Activated T-cell treated with anti-CD3 and anti-CD28 coated beads, Interleukin-2, amount 50 U/mL, for 4 hours (primary cell): ENCODE data around the gene DEPDC4. TPM values are rescaled to one million over a fixed set of nuclear protein-coding genes. Genes with fewer than 3 reads are reported as not detected.

Experiments used
- ATAC-seq, 2 donors: fragments of 200-7000 bp; cut with Tn5 transposase; one replicate each; pipeline ENCODE4 v1.10.0; 2021
- DNase-seq: peaks from one replicate; pipeline ENCODE4 v3.0.0-alpha.2; 2020
- H3K27me3 Mint-ChIP-seq: one replicate; pipeline ENCODE4 v1.8.0; 2021; ENCODE audit warnings: low read depth, mixed read lengths
- H3K36me3 Mint-ChIP-seq: one replicate; pipeline ENCODE4 v1.8.0; 2022; ENCODE audit warnings: mixed read lengths; ENCODE audit not compliant: insufficient read depth
- H3K4me1 Mint-ChIP-seq: one replicate; pipeline ENCODE4 v1.8.0; 2021; ENCODE audit warnings: low read depth, mixed read lengths
- H3K4me3 Mint-ChIP-seq: one replicate; pipeline ENCODE4 v1.8.0; 2021; ENCODE audit warnings: mild to moderate bottlenecking, moderate library complexity, mixed read lengths
- H3K9me3 Mint-ChIP-seq: one replicate; pipeline ENCODE4 v1.8.0; 2021; ENCODE audit warnings: mixed read lengths
- total RNA-seq, 3 donors: library from RNA; stranded (reverse); gene quantifications; one replicate each; pipeline ENCODE4 v1.2.1, GENCODE V29; 2021

Gene DEPDC4
- total RNA-seq, 3 donors from 2014 or later: 0.51 to 1.2 (median 0.53) TPM

- Mint-ChIP-seq H3K27me3 (no peaks in the 10 kb centered on the region), H3K36me3 (peaks cover 38% of the 10 kb centered on the region), H3K9me3 (no peaks in the 10 kb centered on the region), H3K4me1 (no peaks in the 10 kb centered on the region), H3K4me3 (no peak overlapping the region)
- DNase-seq: no peak
- no peak for ATAC-seq
Observed at GRCh38 chr12:100215209-100215608, 51.7 kb downstream of the DEPDC4 start.

DNA sequence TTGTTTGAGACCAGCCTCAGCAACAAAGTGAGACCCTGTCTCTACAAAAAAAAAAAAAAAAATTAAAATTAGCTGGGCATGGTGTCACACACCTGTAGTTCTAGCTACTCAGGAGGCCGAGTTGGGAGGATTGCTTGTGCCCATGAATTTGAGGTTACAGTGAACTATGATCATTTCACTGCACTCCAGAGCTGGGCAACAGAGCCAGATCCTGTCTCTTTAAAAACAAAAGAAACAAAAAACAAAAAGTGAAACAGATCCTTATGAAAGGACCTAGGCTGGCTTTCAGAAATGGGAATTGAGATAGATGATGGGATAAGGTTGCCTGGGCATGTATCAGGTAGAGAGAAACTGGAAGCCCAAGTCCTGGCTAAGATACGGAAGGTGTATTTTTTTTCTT, 52.4 kb downstream of the DEPDC4 start:
- Mint-ChIP-seq H3K4me3 (no peak overlapping the region), H3K4me1 (no peaks in the 10 kb centered on the region), H3K9me3 (no peaks in the 10 kb centered on the region), H3K27me3 (no peaks in the 10 kb centered on the region), H3K36me3 (peaks cover 39% of the 10 kb centered on the region)
- DNase-seq (no peak), ATAC-seq (no peak)

GRCh38 chr12:100213016-100213891, 53.6 kb downstream of the DEPDC4 start:
- Mint-ChIP-seq H3K4me1 (no peaks in the 10 kb centered on the region), H3K9me3 (no peaks in the 10 kb centered on the region), H3K36me3 (peaks cover 38% of the 10 kb centered on the region), H3K4me3 (no peak overlapping the region), H3K27me3 (no peaks in the 10 kb centered on the region)
- DNase-seq (no peak), ATAC-seq (no peak)

- Mint-ChIP-seq H3K36me3 (peaks cover 39% of the 10 kb centered on the region), H3K4me1 (no peaks in the 10 kb centered on the region), H3K4me3 (no peak overlapping the region), H3K27me3 (no peaks in the 10 kb centered on the region), H3K9me3 (no peaks in the 10 kb centered on the region)
- DNase-seq (no peak), ATAC-seq (no peak)
Observed at GRCh38 chr12:100211698-100212097, 55.2 kb downstream of the DEPDC4 start.

GRCh38 chr12:100208834-100209233, 58.0 kb downstream of the DEPDC4 start:
- no peak for DNase-seq
- H3K9me3 Mint-ChIP-seq: no peaks in the 10 kb centered on the region
- H3K27me3 Mint-ChIP-seq: no peaks in the 10 kb centered on the region
- no peak for ATAC-seq
- peaks cover 25% of the 10 kb centered on the region for H3K36me3 Mint-ChIP-seq
- H3K4me1 Mint-ChIP-seq: peaks cover 3% of the 10 kb centered on the region
- H3K4me3 Mint-ChIP-seq: no peak overlapping the region

DNA sequence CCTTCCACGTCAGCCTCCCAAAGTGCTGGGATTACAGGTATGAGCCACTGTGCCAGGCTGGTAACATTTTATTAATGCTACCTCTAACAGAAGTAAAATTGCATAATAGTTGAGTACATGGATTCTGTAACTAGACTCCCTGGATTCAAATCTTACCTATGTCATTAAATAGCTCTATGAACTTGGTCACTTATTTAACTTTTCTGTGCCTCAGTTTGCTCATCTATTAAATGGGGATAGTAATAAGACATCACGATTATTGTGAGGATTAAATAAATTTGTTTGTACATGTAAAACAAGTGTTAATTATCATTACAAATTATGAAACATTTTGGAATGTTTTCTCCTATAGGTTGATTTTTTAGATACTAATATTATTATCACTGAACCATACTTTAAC, 59.6 kb downstream of the DEPDC4 start:
- Mint-ChIP-seq H3K4me3 (no peak overlapping the region), H3K36me3 (peaks cover 21% of the 10 kb centered on the region), H3K9me3 (no peaks in the 10 kb centered on the region), H3K27me3 (no peaks in the 10 kb centered on the region), H3K4me1 (peaks cover 13% of the 10 kb centered on the region)
- no peak for ATAC-seq
- DNase-seq: no peak

- peak overlapping the region; percentile 98 for H3K4me3 Mint-ChIP-seq
- H3K9me3 Mint-ChIP-seq: no peaks in the 10 kb centered on the region
- H3K4me1 Mint-ChIP-seq: peaks cover 31% of the 10 kb centered on the region
- no peaks in the 10 kb centered on the region for H3K27me3 Mint-ChIP-seq
- peaks cover 5% of the 10 kb centered on the region for H3K36me3 Mint-ChIP-seq
- ATAC-seq: no peak
- no peak for DNase-seq
Observed at GRCh38 chr12:100201604-100202423, 65.1 kb downstream of the DEPDC4 start.

- ATAC-seq (peak; percentile 83 to 89), DNase-seq (peak; percentile 96)
- H3K9me3 Mint-ChIP-seq: no peaks in the 10 kb centered on the region
- H3K36me3 Mint-ChIP-seq: peaks cover 2% of the 10 kb centered on the region
- H3K4me3 Mint-ChIP-seq: peak within 1 kb of the TSS; percentile 98
- peaks cover 31% of the 10 kb centered on the region for H3K4me1 Mint-ChIP-seq
- no peaks in the 10 kb centered on the region for H3K27me3 Mint-ChIP-seq
Observed at GRCh38 chr12:100200463-100201181, 66.3 kb downstream of the DEPDC4 start, which contains the start of gene ACTR6. Gene ACTR6, plus strand, starts transcription at chr12:100200815. Its CDS starts 37 bp downstream, at chr12:100200852.

GRCh38 chr12:100199347-100200149, 67.3 kb downstream of the DEPDC4 start:
- Mint-ChIP-seq H3K4me1 (peaks cover 31% of the 10 kb centered on the region), H3K4me3 (peak overlapping the region; percentile 98), H3K27me3 (no peaks in the 10 kb centered on the region), H3K9me3 (no peaks in the 10 kb centered on the region), H3K36me3 (peaks cover 11% of the 10 kb centered on the region)
- ATAC-seq (peak; percentile 71 to 73), DNase-seq (peak; percentile 59)

DNA sequence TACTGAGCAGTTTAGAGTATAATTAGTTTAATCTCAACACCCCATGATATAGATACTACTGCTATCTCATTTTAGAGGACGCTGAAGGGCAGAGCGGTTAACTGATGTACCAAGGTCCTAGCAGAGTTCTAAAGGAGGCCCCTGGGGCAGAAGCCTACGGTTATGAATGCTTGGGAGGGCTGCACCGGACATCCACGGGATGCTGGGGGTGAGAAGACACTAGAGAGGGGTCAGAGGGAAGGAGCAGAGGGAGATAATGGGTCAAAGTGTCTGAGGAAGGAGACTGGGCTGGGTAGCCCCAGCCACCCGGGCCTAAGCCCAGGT, 67.9 kb downstream of the DEPDC4 start:
- ATAC-seq: no peak
- H3K9me3 Mint-ChIP-seq: no peaks in the 10 kb centered on the region
- peaks cover 29% of the 10 kb centered on the region for H3K4me1 Mint-ChIP-seq
- no peaks in the 10 kb centered on the region for H3K27me3 Mint-ChIP-seq
- peak overlapping the region; percentile 98 for H3K4me3 Mint-ChIP-seq
- peaks cover 13% of the 10 kb centered on the region for H3K36me3 Mint-ChIP-seq
- DNase-seq: no peak

- H3K9me3 Mint-ChIP-seq: no peaks in the 10 kb centered on the region
- H3K4me3 Mint-ChIP-seq: no peak overlapping the region
- H3K4me1 Mint-ChIP-seq: peaks cover 20% of the 10 kb centered on the region
- H3K36me3 Mint-ChIP-seq: peaks cover 17% of the 10 kb centered on the region
- DNase-seq (no peak), ATAC-seq (no peak)
- H3K27me3 Mint-ChIP-seq: no peaks in the 10 kb centered on the region
Observed at GRCh38 chr12:100197486-100197885, 69.4 kb downstream of the DEPDC4 start.

DNA sequence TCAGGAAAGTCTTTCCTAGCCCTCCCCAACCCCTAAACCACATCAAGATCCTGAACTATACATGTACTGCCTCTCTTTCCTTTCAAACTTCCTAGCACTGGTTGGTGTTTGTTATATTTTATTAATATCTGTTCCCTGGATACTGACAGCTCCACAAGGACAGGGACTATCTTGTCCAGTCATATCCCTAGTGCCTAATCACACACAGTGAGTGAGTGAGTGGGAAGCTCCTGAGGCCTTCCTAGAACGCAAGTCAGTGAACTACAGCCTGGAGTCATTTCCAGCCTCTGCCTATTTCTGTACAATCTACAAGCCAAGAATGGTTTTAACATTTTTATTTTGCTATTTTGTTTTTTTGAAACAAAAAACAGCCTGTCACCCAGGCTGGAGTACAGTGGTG, 73.8 kb downstream of the DEPDC4 start:
- Mint-ChIP-seq H3K27me3 (no peaks in the 10 kb centered on the region), H3K36me3 (peaks cover 26% of the 10 kb centered on the region), H3K4me1 (no peaks in the 10 kb centered on the region), H3K4me3 (no peak overlapping the region), H3K9me3 (no peaks in the 10 kb centered on the region)
- ATAC-seq (no peak), DNase-seq (no peak)
